Measurements from ENCODE around the gene TEKT5. TPM values are rescaled to one million over a fixed set of nuclear protein-coding genes. Genes with fewer than 3 reads are reported as not detected.

TEKT5 gene
- polyA plus RNA-seq, 1 donor from 2014 or later = not detected

- Mint-ChIP-seq H3K27me3 (peaks cover 22% of the 10 kb centered on the region), H3K4me1 (peaks cover 4 to 5% (median 5%) of the 10 kb centered on the region in 3 donors), H3K9me3 (no peaks in the 10 kb centered on the region), H3K36me3 (no peaks in the 10 kb centered on the region), H3K4me3 (peak overlapping the region in 3 of 4 donors; percentile 46 to 82 (median 68)), H3K27ac (no peak overlapping the region)
Measured at GRCh38 chr16:10619271-10619849, 75.4 kb downstream of the TEKT5 start.

DNA sequence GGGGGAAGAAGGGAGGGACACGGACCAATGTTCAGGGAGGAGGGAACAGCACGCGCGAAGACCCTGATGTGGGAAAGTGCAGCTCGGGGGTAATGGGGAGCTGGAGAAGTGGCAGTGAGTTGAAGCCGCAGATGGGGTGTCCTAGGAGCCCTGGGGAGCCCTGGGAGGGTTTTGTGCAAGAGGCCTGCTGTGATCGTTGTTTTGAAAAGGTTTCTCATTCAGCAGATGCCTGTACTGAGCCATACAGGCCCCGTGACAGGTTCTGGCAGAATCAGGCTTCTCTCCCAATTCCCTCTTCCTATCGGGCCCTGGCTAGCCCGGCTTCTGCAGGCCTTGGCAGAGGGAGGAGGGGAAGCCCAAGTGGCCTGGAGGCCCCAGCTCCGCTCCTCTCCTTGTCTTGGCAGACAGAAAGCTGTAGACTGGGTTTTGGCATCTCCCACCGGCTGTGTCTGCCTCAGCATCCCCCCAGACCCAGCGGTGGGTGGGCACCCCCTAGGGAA lies 76.0 kb downstream of the TEKT5 start:
- no peaks in the 10 kb centered on the region for H3K9me3 Mint-ChIP-seq
- peak overlapping the region in 1 of 4 donors; percentile 82 for H3K4me3 Mint-ChIP-seq
- peaks cover 22% of the 10 kb centered on the region for H3K27me3 Mint-ChIP-seq
- H3K36me3 Mint-ChIP-seq = no peaks in the 10 kb centered on the region
- H3K27ac Mint-ChIP-seq = peak overlapping the region in 1 of 3 donors; percentile 51
- peaks cover 6 to 8% (median 6%) of the 10 kb centered on the region in 3 donors for H3K4me1 Mint-ChIP-seq

- H3K4me3 Mint-ChIP-seq = no peak overlapping the region
- H3K27ac Mint-ChIP-seq = peak overlapping the region in 1 of 3 donors; percentile 51
- H3K27me3 Mint-ChIP-seq = peaks cover 22% of the 10 kb centered on the region
- no peaks in the 10 kb centered on the region for H3K9me3 Mint-ChIP-seq
- no peaks in the 10 kb centered on the region for H3K36me3 Mint-ChIP-seq
- H3K4me1 Mint-ChIP-seq = peaks cover 8 to 10% (median 8%) of the 10 kb centered on the region in 3 donors
Measured at GRCh38 chr16:10617662-10618420, 76.9 kb downstream of the TEKT5 start.

DNA sequence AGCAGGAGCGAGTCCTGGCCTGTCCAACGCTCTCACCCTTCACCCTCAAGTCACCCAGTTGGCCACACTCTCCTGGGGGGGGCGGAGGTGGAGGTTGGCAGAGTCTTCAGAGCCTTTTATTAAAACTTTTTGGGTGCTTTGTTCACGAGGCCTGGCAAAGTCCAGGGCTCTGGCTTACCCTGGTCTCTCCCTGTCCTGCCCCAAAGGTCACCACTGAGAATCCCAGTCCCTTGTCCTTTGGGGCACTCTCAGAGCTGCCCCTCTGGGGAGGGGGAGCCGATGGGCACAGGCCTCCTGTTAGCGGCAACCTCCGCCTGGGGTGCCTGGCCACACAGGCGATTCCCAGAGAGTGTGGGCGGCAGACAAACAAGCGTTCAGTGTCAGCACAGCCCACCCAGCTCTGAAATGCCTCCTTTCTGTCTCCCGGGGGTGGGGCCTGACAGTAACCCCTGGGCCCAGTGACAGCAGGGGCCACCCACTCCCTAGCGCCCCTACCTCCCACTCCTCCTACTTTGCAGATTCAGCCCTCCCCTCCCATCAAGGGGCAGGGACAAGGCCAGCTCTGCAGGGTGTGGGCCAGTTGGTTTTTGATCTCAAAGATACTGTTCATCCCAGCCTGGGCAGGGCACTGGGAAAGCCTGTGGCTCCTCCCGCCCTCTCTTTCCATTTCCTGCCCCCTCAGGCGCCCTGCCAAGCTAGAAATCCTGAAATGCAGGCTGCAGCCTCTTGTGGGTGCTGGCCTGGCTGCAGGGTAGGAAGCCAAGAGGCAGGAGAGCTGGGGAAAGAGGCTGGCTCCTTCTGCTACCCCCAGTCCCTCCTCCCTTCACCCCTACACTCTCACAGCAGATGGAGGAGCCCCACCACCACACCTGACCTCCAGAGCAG lies 77.7 kb downstream of the TEKT5 start:
- H3K4me1 Mint-ChIP-seq = peaks cover 8 to 10% (median 8%) of the 10 kb centered on the region in 3 donors
- H3K36me3 Mint-ChIP-seq = no peaks in the 10 kb centered on the region
- H3K4me3 Mint-ChIP-seq = no peak overlapping the region
- no peaks in the 10 kb centered on the region for H3K9me3 Mint-ChIP-seq
- H3K27me3 Mint-ChIP-seq = peaks cover 22% of the 10 kb centered on the region
- no peak overlapping the region for H3K27ac Mint-ChIP-seq

GRCh38 chr16:10616419-10616755 lies 78.3 kb downstream of the TEKT5 start:
- H3K27me3 Mint-ChIP-seq = peaks cover 22% of the 10 kb centered on the region
- H3K4me3 Mint-ChIP-seq = no peak overlapping the region
- H3K36me3 Mint-ChIP-seq = no peaks in the 10 kb centered on the region

GRCh38 chr16:10614685-10615084 lies 80.0 kb downstream of the TEKT5 start:
- H3K27ac Mint-ChIP-seq = no peak overlapping the region

More at GRCh38 chr16:10616419-10616755, 78.3 kb downstream of the TEKT5 start:
- Mint-ChIP-seq H3K27ac (no peak overlapping the region), H3K9me3 (no peaks in the 10 kb centered on the region), H3K4me1 (peaks cover 8 to 10% (median 8%) of the 10 kb centered on the region in 3 donors)

DNA sequence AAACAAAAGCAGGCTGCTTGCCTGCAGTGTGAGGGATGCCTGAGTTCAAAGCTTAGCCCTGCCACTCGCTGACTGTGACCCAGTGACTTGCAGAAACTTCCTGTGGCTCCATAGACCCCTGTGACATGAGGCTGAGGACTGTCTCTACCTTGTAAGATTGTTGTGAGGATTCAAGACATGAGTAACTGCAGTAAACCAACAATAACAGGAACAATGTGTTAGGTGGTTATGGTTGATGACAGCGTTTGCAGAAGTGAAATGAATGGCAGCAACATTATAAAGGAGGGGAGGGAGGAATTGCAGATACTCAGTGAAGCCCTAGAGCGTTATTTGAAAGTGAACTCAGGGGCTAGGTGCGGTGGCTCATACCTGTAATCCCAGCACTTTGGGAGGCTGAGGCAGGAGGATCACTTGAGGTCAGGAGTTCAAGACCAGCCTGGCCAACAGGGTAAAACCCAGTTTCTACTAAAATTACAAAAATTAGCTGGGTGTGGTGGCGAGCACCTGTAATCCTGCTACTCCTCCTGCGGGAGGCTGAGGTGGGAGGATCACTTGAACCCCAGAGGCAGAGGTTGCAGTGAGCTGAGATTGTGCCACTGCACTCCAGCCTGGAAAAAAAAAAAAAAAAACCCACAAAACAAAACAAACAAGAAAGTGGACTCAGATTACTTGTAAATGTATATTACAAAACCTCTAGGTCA lies 80.8 kb downstream of the TEKT5 start:
- Mint-ChIP-seq H3K27me3 (peaks cover 14% of the 10 kb centered on the region), H3K27ac (no peak overlapping the region), H3K9me3 (no peaks in the 10 kb centered on the region), H3K4me1 (peaks cover 3 to 8% (median 5%) of the 10 kb centered on the region in 3 donors), H3K4me3 (no peak overlapping the region), H3K36me3 (no peaks in the 10 kb centered on the region)

More at GRCh38 chr16:10614685-10615084, 80.0 kb downstream of the TEKT5 start:
- H3K36me3 Mint-ChIP-seq = no peaks in the 10 kb centered on the region
- peaks cover 7 to 8% (median 8%) of the 10 kb centered on the region in 3 donors for H3K4me1 Mint-ChIP-seq
- H3K4me3 Mint-ChIP-seq = no peak overlapping the region
- no peaks in the 10 kb centered on the region for H3K9me3 Mint-ChIP-seq
- peaks cover 19% of the 10 kb centered on the region for H3K27me3 Mint-ChIP-seq

- H3K4me3 Mint-ChIP-seq = no peak overlapping the region
- H3K9me3 Mint-ChIP-seq = no peaks in the 10 kb centered on the region
- peak overlapping the region in 1 of 3 donors; percentile 60 for H3K27ac Mint-ChIP-seq
- peaks cover 3 to 5% (median 5%) of the 10 kb centered on the region in 3 donors for H3K4me1 Mint-ChIP-seq
- H3K36me3 Mint-ChIP-seq = no peaks in the 10 kb centered on the region
- peaks cover 7% of the 10 kb centered on the region for H3K27me3 Mint-ChIP-seq
Measured at GRCh38 chr16:10612649-10613179, 82.0 kb downstream of the TEKT5 start.

- Mint-ChIP-seq H3K9me3 (no peaks in the 10 kb centered on the region), H3K36me3 (no peaks in the 10 kb centered on the region), H3K27me3 (peaks cover 4% of the 10 kb centered on the region)
Measured at GRCh38 chr16:10611825-10612342, 82.8 kb downstream of the TEKT5 start.

DNA sequence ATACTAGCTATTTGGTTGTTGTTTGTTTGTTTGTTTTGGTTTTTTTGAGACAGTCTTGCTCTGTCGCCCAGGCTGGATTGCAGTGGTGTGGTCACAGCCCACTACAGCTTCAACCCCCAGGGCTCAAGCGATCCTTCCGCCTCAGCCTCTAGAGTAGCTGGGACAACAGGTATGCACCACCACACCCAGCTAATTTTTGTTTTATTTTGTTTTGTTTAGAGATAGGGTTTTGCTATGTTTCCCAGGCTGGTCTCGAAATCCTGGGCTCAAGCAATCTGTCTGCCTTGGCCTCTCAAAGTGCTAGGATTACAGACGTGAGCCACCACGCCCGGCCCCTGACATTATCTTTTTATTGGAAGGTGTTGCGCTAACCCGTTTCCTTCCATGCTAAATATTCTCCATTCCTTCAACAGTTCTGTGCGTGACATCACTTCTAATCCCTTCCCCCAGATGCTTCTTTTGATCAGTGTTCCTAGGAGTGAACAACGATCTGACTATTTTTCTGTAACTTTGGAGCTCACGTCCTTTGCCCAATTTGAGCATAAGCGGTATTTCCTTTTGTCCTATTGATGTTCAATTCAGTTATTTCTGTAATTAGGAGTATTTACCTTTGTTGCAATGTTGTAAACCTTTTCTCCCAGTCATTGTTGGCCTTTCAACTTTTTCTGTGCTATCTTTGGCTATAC lies 84.1 kb downstream of the TEKT5 start:
- Mint-ChIP-seq H3K9me3 (no peaks in the 10 kb centered on the region), H3K27ac (no peak overlapping the region), H3K4me3 (no peak overlapping the region), H3K27me3 (peaks cover 2% of the 10 kb centered on the region), H3K4me1 (peaks cover 3 to 5% (median 5%) of the 10 kb centered on the region in 3 donors), H3K36me3 (no peaks in the 10 kb centered on the region)

More at GRCh38 chr16:10611825-10612342, 82.8 kb downstream of the TEKT5 start:
- H3K4me3 Mint-ChIP-seq = no peak overlapping the region
- peaks cover 3 to 5% (median 5%) of the 10 kb centered on the region in 3 donors for H3K4me1 Mint-ChIP-seq
- peak overlapping the region in 1 of 3 donors; percentile 60 for H3K27ac Mint-ChIP-seq

GRCh38 chr16:10609402-10609774 lies 85.3 kb downstream of the TEKT5 start:
- H3K27ac Mint-ChIP-seq = no peak overlapping the region
- peaks cover 2% of the 10 kb centered on the region for H3K27me3 Mint-ChIP-seq
- peaks cover 3 to 5% (median 4%) of the 10 kb centered on the region in 3 donors for H3K4me1 Mint-ChIP-seq
- no peaks in the 10 kb centered on the region for H3K9me3 Mint-ChIP-seq
- H3K36me3 Mint-ChIP-seq = no peaks in the 10 kb centered on the region
- H3K4me3 Mint-ChIP-seq = no peak overlapping the region

DNA sequence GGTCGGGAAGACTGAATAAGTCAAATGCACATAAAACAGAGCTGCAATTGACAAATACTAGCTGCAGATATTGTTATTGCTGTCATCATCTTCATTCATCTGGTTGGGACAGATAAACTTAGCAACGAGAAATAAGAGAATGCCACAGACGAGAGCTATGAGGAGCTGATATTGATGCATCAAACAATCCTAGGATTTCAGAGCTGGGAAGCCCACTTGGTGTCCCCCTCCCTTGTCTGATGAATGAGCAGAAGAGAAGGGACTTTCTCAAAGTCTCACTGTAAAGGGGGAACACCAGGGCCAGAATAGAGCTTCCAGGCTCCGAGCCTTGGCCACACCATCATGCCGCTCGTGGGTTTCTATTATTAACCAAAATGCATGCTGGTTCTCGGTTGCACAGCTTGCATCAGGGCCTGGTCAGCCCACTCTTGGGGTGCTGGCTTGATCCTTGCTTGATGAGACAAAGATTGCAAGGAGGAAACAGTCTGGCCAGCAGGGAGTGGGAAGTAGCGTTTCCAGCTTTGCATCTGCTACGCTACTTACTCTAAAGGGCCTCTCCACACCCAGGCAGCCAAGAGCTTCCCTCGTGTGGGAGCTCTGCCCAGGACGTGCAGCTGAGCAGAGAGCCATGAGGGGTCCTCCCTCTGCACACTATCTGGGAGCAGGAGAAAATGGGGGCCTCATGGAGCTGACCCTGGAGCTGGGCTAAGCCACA lies 85.9 kb downstream of the TEKT5 start:
- H3K27ac Mint-ChIP-seq = no peak overlapping the region
- no peaks in the 10 kb centered on the region for H3K36me3 Mint-ChIP-seq
- no peak overlapping the region for H3K4me3 Mint-ChIP-seq
- H3K9me3 Mint-ChIP-seq = no peaks in the 10 kb centered on the region
- H3K27me3 Mint-ChIP-seq = peaks cover 2% of the 10 kb centered on the region
- H3K4me1 Mint-ChIP-seq = peaks cover 2 to 3% (median 2%) of the 10 kb centered on the region in 3 donors

- no peaks in the 10 kb centered on the region for H3K36me3 Mint-ChIP-seq
- no peak overlapping the region for H3K27ac Mint-ChIP-seq
- H3K4me1 Mint-ChIP-seq = no peaks in the 10 kb centered on the region
- peaks cover 4% of the 10 kb centered on the region for H3K27me3 Mint-ChIP-seq
- no peaks in the 10 kb centered on the region for H3K9me3 Mint-ChIP-seq
- no peak overlapping the region for H3K4me3 Mint-ChIP-seq
Measured at GRCh38 chr16:10607157-10607556, 87.6 kb downstream of the TEKT5 start.
